ENCODE data around the gene GOLT1B. TPM values are rescaled to one million over a fixed set of nuclear protein-coding genes. Genes with fewer than 3 reads are reported as not detected.

The GOLT1B gene
- polyA plus RNA-seq, 1 of the 3 experiments (the other 2 are of a cell fraction), result 7.9 TPM

DNA sequence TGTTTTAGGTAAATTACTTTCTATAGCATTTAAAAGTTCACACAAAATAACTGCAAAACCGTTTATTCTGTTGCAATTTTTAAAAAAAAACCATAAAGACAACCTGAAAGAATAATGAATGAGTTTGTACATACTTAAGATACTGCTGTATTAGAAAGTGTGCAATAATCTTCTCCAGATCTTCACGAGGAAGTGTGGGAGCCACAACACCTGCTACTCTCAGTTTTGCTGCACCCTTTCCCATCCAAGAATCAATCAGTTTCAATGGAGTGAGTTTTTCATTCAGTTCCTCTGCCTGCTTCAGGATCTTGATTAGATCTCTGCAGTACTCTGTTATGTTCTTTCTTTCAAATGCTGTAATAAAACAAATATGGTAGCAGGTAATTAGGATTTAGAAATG lies 30.3 kb upstream of the GOLT1B start:
- POLR2A ChIA-PET, result no interaction called here

DNA sequence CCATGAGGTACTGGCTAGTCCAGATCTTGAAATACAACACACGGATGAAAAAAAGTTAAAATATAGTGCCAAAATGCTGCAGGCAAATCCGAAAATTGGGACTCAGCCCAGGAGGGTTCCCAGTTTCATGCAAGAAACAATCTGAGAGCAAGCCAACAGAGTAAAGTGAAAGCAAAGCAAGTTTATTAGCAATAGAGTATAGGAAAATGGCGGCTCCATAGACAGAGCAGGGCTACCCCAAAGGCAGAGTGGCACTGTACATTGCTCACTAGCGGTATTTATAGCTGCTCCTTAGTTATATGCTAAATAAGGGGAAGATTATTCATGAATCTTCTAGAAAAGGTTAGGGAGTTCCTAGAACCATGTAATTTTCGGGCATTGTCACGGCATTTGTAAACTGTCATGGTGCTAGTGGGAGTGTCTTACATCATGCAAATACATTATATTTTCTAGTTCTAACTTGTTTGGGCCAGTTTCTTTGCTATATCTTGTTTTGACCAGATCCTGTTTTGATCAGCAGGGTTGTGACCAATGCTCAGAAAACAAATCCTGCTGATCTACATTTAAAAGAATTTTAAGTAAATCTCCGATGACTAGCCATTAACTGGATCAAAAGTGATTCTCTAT lies 29.3 kb upstream of the GOLT1B start:
- Histone ChIP-seq H4K20me1 (ENCODE audit: insufficient read depth) (no peaks in the 10 kb centered on the region), H3K36me3 (replicated peaks in 1 of 2; ENCODE audit: control insufficient read depth in 1 of 2, insufficient read depth in 2 of 2, low read length in 1 of 2) (peaks cover 80 to 82% of the 10 kb centered on the region in 2 experiments), H3K9me3 (no peaks in the 10 kb centered on the region), H3K27me3 (ENCODE audit: insufficient read depth) (no peaks in the 10 kb centered on the region), H3K9me2 (no peaks in the 10 kb centered on the region), H3K9ac (no peak overlapping the region), H3K27ac (ENCODE audit: low read depth in 2 of 2, low read length in 1 of 2) (no peak overlapping the region), H2AFZ (ENCODE audit: low read depth) (no peak overlapping the region), H3K4me3 (ENCODE audit: low read depth in 2 of 2, low read length in 1 of 2) (no peak overlapping the region), H3K4me2 (no peak overlapping the region), H3K79me2 (ENCODE audit: insufficient read depth) (no peaks in the 10 kb centered on the region), H3F3A (replicated peaks; ENCODE audit: insufficient read depth) (peaks cover 17% of the 10 kb centered on the region), H3K4me1 (ENCODE audit: control insufficient read depth in 1 of 2, insufficient read depth in 2 of 2, low read depth in 1 of 2, low read length in 1 of 2) (no peaks in the 10 kb centered on the region)
- ChIA-PET POLR2A (no interaction called here), CTCF (no interaction called here)
- no peak for DNase-seq
- no peak for TF ChIP-seq POLR2AphosphoS5 (IDR thresholded peaks at IDR 0.05; ENCODE audit: low read depth, low read length)
- TF ChIP-seq, protein P1, sequence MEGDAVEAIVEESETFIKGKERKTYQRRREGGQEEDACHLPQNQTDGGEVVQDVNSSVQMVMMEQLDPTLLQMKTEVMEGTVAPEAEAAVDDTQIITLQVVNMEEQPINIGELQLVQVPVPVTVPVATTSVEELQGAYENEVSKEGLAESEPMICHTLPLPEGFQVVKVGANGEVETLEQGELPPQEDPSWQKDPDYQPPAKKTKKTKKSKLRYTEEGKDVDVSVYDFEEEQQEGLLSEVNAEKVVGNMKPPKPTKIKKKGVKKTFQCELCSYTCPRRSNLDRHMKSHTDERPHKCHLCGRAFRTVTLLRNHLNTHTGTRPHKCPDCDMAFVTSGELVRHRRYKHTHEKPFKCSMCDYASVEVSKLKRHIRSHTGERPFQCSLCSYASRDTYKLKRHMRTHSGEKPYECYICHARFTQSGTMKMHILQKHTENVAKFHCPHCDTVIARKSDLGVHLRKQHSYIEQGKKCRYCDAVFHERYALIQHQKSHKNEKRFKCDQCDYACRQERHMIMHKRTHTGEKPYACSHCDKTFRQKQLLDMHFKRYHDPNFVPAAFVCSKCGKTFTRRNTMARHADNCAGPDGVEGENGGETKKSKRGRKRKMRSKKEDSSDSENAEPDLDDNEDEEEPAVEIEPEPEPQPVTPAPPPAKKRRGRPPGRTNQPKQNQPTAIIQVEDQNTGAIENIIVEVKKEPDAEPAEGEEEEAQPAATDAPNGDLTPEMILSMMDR (IDR thresholded peaks at IDR 0.05), result no peak
- TF ChIP-seq GABPA (IDR thresholded peaks at IDR 0.05; ENCODE audit: low read depth), result no peak
- TF ChIP-seq, protein P2, sequence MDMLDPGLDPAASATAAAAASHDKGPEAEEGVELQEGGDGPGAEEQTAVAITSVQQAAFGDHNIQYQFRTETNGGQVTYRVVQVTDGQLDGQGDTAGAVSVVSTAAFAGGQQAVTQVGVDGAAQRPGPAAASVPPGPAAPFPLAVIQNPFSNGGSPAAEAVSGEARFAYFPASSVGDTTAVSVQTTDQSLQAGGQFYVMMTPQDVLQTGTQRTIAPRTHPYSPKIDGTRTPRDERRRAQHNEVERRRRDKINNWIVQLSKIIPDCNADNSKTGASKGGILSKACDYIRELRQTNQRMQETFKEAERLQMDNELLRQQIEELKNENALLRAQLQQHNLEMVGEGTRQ (IDR thresholded peaks at IDR 0.05; ENCODE audit: borderline replicate concordance, low read depth, low read length), result no peak
- TF ChIP-seq SIN3A (IDR thresholded peaks at IDR 0.05; ENCODE audit: borderline replicate concordance, low read depth, low read length), result no peak
- TF ChIP-seq FOXJ3 (CRISPR knock-in tag; IDR thresholded peaks at IDR 0.05), result no peak
- no peak for TF ChIP-seq RFX5 (IDR thresholded peaks at IDR 0.05; ENCODE audit: low read length)
- no peak for TF ChIP-seq GATA2 (CRISPR knock-in tag; IDR thresholded peaks at IDR 0.05)
- no peak for TF ChIP-seq JUND (IDR thresholded peaks at IDR 0.05)
- no peak for TF ChIP-seq MXI1 (IDR thresholded peaks at IDR 0.05; ENCODE audit: low read depth, low read length)
- TF ChIP-seq, protein P3, sequence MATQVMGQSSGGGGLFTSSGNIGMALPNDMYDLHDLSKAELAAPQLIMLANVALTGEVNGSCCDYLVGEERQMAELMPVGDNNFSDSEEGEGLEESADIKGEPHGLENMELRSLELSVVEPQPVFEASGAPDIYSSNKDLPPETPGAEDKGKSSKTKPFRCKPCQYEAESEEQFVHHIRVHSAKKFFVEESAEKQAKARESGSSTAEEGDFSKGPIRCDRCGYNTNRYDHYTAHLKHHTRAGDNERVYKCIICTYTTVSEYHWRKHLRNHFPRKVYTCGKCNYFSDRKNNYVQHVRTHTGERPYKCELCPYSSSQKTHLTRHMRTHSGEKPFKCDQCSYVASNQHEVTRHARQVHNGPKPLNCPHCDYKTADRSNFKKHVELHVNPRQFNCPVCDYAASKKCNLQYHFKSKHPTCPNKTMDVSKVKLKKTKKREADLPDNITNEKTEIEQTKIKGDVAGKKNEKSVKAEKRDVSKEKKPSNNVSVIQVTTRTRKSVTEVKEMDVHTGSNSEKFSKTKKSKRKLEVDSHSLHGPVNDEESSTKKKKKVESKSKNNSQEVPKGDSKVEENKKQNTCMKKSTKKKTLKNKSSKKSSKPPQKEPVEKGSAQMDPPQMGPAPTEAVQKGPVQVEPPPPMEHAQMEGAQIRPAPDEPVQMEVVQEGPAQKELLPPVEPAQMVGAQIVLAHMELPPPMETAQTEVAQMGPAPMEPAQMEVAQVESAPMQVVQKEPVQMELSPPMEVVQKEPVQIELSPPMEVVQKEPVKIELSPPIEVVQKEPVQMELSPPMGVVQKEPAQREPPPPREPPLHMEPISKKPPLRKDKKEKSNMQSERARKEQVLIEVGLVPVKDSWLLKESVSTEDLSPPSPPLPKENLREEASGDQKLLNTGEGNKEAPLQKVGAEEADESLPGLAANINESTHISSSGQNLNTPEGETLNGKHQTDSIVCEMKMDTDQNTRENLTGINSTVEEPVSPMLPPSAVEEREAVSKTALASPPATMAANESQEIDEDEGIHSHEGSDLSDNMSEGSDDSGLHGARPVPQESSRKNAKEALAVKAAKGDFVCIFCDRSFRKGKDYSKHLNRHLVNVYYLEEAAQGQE (IDR thresholded peaks at IDR 0.05; ENCODE audit: low read depth, low read length), result no peak
- TF ChIP-seq CHD2 (IDR thresholded peaks at IDR 0.05; ENCODE audit: low read length, partially characterized antibody), result no peak
- no peak for TF ChIP-seq ELF1 (IDR thresholded peaks at IDR 0.05)
- TF ChIP-seq, protein P4, sequence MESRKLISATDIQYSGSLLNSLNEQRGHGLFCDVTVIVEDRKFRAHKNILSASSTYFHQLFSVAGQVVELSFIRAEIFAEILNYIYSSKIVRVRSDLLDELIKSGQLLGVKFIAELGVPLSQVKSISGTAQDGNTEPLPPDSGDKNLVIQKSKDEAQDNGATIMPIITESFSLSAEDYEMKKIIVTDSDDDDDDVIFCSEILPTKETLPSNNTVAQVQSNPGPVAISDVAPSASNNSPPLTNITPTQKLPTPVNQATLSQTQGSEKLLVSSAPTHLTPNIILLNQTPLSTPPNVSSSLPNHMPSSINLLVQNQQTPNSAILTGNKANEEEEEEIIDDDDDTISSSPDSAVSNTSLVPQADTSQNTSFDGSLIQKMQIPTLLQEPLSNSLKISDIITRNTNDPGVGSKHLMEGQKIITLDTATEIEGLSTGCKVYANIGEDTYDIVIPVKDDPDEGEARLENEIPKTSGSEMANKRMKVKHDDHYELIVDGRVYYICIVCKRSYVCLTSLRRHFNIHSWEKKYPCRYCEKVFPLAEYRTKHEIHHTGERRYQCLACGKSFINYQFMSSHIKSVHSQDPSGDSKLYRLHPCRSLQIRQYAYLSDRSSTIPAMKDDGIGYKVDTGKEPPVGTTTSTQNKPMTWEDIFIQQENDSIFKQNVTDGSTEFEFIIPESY (IDR thresholded peaks at IDR 0.05; ENCODE audit: borderline replicate concordance, low read depth), result no peak
- no peak for TF ChIP-seq NRF1 (IDR thresholded peaks at IDR 0.05; ENCODE audit: low read depth, low read length)
- TF ChIP-seq FOSL2 (IDR thresholded peaks at IDR 0.05; ENCODE audit: borderline replicate concordance, low read depth), result no peak
- 97% methylated on average over 7 of the region's 7 CpGs for WGBS (ENCODE audit: low lambda C conversion rate)

More for the DNA sequence above, 30.3 kb upstream of the GOLT1B start:
- TF ChIP-seq, protein P5, sequence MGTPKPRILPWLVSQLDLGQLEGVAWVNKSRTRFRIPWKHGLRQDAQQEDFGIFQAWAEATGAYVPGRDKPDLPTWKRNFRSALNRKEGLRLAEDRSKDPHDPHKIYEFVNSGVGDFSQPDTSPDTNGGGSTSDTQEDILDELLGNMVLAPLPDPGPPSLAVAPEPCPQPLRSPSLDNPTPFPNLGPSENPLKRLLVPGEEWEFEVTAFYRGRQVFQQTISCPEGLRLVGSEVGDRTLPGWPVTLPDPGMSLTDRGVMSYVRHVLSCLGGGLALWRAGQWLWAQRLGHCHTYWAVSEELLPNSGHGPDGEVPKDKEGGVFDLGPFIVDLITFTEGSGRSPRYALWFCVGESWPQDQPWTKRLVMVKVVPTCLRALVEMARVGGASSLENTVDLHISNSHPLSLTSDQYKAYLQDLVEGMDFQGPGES (IDR thresholded peaks at IDR 0.05; ENCODE audit: low read depth, low read length), result no peak
- no peak for TF ChIP-seq GATA2 (CRISPR knock-in tag; IDR thresholded peaks at IDR 0.05)
- no peak for TF ChIP-seq RCOR1 (IDR thresholded peaks at IDR 0.05; ENCODE audit: low read length)
- no peak overlapping the region for H3K4me2 ChIP-seq
- no peaks in the 10 kb centered on the region for H3K9me3 ChIP-seq
- no peak overlapping the region for H3K4me3 ChIP-seq (ENCODE audit: low read depth in 2 of 2, low read length in 1 of 2)
- no peaks in the 10 kb centered on the region for H3K9me2 ChIP-seq
- no peaks in the 10 kb centered on the region for H3K4me1 ChIP-seq (ENCODE audit: control insufficient read depth in 1 of 2, insufficient read depth in 2 of 2, low read depth in 1 of 2, low read length in 1 of 2)
- no peak overlapping the region for H3K27ac ChIP-seq (ENCODE audit: low read depth in 2 of 2, low read length in 1 of 2)
- DNase-seq, result no peak
- CTCF ChIA-PET, result no interaction called here
- peaks cover 17% of the 10 kb centered on the region for H3F3A ChIP-seq (replicated peaks; ENCODE audit: insufficient read depth)
- 84% methylated on average over 2 of the region's 2 CpGs for WGBS (ENCODE audit: low lambda C conversion rate)
- no peaks in the 10 kb centered on the region for H3K27me3 ChIP-seq (ENCODE audit: insufficient read depth)
- H3K79me2 ChIP-seq (ENCODE audit: insufficient read depth), result peaks cover 7% of the 10 kb centered on the region; the same call in 1 of the 2 replicates
- H4K20me1 ChIP-seq (ENCODE audit: insufficient read depth), result no peaks in the 10 kb centered on the region
- no peak overlapping the region for H3K9ac ChIP-seq
- H2AFZ ChIP-seq (ENCODE audit: low read depth), result no peak overlapping the region
- H3K36me3 ChIP-seq (replicated peaks in 1 of 2; ENCODE audit: control insufficient read depth in 1 of 2, insufficient read depth in 2 of 2, low read length in 1 of 2), result peaks cover 75 to 85% of the 10 kb centered on the region in 2 experiments
